Stimulated activated CD8-positive, alpha-beta memory T cell treated with anti-CD3 and anti-CD28 coated beads, Interleukin-7, amount 100 ng/mL, for 48 hours (primary cell): ENCODE results near the gene TARDBP.
A peak's percentile ranks its signal among the peaks of the same experiment; 100 is the strongest.
"Not testable (repeated sequence)": the region's sequence is repeated elsewhere in the genome, so short reads cannot be mapped to it uniquely, and the experiment has no call there.

Source experiments
- DNase-seq, 2 donors: peaks; one replicate each; pipeline ENCODE4 v3.0.0-alpha.2; 2020; ENCODE audit warnings: low read depth in 1 of 2; ENCODE audit errors: extremely low read depth in 1 of 2

The TARDBP gene

DNA sequence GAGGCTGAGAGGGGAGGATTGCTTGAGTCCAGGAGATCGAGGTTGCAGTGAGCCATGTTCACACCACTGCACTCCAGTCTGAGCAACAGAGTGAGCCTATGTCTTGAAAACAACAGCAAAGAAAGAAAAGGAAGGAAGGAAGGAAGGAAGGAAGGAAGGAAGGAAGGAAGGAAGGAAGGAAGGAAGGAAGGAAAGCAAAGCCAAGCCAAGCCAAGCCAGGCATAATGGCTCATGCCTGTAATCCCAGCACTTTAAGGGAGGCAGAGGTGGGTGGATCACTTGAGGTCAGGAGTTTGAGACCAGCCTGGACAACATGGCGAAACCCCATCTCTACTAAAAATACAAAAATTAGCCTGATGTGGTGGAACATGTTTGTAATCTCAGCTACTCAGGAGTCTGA, 20.4 kb upstream of the TARDBP start:
- not testable (repeated sequence) for DNase-seq

DNA sequence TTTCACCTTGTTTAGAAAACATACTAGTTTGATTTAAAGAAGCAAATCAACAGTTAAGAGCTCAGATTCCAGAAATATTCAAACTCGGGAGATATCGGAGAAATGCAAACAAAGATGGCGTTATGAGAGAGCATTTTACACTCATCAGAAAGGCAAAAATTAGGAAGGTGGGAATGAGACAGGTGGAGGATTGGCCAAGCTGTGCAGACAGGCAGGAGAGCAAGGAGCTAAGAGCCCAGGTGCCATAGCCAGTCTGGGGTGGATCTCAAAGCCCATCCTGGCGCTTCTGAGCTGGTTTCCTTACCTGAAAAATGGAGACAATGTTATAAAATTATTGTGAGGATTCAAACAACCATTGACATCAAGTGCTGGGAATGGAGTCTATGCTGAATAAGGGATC, 19.6 kb upstream of the TARDBP start:
- DNase-seq, result no peak

DNA sequence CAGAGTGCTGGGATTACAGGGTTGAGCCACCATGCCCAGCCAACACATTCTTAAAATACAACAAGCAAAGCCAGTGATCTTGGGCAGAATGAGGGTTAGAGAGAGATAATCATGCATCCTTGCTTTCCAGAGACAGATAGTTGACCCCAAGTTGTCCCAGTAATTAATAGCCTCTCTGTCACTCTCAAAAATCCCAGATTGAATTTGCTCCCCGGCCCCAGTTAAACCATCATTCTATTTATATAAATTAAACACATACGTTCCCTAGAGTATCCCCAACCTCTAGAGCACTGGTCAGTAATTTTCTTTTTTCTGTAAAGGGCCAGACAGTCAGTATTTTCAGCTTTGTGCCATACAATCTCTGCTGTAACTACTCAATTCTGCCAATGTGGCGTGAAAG, 16.4 kb upstream of the TARDBP start:
- DNase-seq, result no peak

DNA sequence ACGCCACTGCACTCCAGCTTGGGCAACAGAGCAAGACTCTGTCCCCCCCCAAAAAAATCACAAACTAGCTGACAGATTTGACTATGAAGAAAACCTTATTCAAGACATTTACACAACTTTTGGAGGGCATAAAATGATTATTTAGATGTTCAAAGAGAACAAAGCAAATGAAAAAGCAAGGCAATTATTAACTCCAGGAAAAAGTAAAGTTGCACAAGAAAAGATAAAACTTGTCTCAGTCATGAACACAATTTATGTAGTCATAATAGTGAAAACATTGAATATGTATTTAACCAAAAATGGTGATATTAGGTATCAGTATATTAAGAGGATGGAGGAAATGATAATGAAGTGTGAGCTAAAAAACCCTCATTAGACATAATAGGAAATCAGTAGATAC, 11.9 kb upstream of the TARDBP start:
- DNase-seq, result no peak

DNA sequence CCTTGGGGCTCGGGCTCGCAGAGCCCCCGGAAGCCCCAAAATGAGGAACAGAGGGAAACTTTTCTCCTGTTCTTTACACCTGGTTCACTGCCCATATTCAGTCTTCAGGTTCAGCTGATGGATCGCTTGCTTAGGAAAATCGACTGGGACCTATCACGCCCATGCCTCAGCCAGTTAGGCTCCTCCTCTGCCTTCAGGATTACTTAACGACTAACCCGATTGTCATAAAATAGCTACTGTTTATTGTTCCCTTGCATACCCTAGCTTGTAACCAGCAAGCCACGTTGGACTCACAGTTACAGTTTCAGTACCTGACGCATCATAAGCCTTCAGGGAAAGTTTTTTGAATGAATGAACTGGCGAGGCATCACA, 692 bp downstream of the TARDBP start:
- DNase-seq, result no peak

DNA sequence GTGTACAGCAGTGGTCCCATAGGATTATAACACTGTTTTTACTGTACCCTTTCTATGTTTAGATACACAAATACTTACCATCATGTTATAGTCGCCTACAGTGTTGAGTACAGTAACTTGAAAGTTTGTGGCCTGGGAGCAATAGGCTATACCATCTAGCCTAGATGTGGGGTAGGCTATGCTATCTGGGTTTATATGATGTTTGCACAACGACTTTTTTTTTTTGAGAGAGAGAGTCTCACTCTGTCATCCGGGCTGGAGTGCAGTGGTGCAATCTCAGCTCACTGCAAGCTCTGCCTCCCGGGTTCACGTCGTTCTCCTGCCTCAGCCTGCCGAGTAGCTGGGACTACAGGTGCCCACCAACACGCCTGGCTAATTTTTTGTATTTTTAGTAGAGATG, 6.9 kb downstream of the TARDBP start:
- DNase-seq, result not testable (repeated sequence)

DNA sequence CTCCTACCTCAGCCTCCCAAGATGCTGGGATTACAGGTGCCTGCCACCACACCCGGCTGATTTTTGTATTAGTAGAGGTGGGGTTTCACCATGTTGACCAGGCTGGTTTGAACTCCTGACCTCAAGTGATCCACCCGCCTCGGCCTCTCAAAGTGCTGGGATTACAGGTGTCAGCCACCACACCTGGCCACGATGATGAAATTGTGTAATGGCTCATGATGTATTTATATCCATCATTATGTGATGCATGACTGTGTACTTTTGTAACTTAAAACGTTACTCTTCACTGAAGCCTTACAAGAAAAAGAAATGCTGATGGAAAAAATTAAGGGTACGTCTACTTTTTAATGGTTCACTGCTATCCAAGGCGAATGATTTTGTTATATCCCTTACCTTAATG, 7.5 kb downstream of the TARDBP start:
- no peak for DNase-seq

DNA sequence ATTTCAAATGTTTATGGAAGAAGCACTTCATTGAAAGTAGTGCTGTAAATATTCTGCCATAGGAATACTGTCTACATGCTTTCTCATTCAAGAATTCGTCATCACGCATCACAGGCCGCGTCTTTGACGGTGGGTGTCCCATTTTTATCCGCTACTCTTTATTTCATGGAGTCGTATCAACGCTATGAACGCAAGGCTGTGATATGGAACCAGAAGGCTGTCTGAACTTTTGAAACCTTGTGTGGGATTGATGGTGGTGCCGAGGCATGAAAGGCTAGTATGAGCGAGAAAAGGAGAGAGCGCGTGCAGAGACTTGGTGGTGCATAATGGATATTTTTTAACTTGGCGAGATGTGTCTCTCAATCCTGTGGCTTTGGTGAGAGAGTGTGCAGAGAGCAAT, 10.7 kb downstream of the TARDBP start:
- no peak for DNase-seq

DNA sequence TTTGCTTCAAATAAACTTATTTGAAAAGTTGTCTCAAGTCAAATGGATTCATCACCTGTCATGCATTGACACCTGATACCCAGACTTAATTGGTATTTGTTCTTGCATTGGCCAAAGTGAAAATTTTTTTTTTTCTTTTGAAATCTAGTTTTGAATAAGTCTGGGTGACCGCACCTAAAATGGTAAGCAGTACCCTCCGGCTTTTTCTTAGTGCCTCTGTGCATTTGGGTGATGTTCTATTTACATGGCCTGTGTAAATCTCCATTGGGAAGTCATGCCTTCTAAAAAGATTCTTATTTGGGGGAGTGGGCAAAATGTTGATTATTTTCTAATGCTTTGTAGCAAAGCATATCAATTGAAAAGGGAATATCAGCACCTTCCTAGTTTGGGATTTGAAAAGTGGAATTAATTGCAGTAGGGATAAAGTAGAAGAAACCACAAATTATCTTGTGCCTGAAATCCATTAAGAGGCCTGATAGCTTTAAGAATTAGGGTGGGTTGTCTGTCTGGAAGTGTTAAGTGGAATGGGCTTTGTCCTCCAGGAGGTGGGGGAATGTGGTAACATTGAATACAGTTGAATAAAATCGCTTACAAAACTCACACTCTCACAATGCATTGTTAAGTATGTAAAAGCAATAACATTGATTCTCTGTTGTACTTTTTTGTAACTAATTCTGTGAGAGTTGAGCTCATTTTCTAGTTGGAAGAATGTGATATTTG, 11.9 kb downstream of the TARDBP start:
- no peak for DNase-seq

DNA sequence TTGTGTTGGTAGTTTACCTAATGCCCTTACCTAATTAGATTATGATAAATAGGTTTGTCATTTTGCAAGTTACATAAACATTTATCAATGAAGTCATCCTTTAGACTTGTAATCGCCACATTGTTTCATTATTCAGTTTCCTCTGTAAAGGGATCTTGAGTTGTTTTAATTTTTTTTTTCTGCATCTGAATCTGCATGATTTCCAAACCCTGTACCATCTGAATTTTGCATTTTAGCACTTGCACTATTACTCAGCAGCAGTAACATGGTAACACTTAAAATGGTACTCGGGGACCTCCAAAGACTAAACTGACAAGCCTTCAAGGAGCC, 12.4 kb downstream of the TARDBP start:
- DNase-seq, result no peak

DNA sequence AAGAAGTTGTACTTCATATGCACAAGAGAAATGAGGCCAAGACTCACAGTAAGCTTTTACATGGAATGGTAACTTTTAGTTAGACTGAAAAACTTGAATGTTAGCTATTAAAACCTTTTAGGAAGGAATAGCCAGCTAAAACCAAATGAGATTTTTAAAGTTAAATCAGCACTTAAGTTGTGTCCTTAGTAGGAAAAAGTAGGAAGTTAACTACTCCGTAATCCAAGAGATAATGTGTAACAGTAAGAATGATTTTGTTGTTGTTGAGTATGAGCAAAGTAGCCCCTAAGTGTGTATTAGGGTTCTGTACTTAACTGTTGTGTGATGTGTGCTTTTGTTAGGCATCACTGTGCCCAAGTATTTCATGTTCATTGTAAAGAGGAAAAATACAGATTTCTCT, 13.2 kb downstream of the TARDBP start:
- DNase-seq, result no peak

DNA sequence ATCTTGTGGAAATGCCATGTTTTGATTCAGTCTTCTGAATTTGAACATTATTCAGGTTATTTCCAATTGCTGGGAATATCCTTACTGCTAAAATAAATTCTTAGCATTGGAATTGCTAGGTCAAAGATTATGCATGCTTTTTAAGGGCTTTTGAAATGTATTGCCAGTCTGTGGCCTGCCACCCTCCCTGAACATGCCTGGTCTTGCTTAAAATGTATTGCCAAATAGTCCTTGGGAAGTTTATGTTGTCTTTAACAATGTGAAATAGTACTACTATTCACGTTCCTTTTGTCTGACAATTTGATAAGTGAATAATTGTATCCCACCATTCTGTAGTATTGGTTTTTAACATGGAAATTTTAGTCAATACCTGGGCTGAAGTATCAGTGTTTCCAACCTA, 13.6 kb downstream of the TARDBP start:
- DNase-seq, result no peak

DNA sequence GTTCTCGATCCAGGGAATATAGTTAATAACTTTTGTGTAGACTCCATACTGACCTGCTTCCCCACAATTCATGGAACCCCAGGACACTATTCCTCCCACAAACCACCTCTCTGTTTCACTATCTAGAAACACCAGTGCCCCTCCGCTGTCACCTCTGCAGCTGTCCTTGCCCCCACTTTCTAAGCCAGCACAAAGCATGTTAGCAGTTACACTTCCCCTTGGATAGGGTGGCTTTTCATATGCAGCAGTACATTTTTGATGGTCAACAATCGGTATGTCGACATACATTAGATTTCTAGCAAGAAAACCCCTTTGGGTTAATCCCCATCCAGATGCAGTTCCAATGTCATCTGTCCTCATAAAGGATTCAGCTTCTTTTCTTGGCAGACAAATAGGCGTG, 14.4 kb downstream of the TARDBP start:
- no peak for DNase-seq

DNA sequence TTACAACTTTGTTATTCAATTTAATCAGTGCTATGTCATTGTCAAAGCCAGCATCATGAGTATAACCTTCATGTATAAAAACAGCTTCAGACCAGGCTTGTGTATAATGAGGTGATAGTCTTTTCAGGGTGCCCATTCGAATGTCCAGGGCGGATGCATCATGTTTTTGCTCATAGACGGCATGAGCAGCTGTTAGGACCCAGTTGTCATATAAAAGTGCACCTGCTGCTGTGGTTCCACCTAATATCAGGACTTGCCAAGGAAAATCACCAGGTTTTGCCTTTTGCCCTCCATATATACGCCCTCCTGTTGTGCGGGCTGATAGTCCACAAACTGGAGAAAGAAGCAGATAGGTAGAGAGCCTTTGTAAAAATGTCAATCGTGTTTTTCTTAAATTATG, 14.9 kb downstream of the TARDBP start:
- no peak for DNase-seq

DNA sequence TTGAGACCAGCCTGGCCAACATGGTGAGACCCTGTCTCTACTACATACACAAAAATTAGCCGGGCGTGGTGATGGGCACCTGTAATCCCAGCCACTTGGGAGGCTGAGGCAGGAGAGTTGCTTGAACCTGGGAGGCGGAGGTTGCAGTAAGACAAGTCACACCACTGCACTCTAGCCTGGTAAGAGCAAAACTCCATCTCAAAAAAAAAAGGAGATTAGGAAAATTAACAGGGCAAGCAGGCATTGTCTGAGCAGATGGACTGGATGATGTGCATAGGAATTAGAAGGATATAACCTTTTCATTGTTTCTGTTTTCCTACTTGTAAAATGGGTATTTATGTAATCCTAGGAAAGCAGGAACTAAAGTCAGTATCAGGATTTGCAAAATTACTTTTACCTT, 15.6 kb downstream of the TARDBP start:
- DNase-seq, result no peak

DNA sequence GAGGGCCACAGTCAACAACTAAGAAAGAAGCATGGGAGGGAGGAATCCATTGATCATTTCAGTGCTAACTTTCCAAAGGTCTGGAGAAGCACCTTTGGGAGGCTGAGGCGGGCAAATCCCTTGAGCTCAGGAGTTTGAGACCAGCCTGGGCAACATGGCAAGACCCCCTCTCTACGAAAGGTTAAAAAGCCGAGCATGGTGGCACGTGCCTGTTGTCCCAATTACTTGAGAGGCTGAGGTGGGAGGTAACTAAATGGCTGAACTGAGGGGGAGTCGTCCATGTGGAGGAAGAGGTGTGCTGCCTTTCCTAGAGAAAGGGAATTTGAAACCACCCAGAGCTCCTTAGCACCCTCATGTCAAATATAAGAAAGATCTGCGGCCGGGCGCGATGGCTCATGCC, 18.4 kb downstream of the TARDBP start:
- no peak for DNase-seq

DNA sequence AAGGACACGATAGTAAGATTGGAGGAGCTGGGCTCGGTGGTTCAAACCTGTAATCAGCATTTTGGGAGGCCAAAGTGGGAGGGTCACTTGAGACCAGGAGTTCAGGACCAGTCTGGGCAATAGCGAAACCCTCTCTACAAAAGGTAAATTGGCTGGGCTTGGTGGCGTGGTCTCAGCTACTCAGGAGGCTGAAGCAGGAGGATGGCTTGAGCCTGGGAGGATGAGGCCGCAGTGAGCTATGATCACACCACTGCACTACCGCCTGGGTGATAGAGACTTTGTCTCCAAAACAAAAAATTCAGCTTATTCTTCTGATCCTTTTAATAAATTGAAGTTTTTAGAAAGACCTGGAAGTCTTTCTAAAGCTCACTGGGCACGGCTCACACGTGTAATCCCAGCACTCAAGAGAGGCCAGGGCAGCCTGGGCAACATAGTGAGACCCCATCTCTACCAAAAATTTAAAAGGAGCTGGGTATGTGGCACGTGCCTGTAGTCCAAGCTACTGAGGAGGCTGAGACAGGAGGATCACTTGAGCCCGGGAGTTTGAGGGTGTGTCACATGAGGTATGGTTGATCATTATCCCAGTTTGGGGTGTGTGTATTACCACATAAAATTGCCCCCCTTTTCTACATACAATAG, 19.3 kb downstream of the TARDBP start:
- no peak for DNase-seq

DNA sequence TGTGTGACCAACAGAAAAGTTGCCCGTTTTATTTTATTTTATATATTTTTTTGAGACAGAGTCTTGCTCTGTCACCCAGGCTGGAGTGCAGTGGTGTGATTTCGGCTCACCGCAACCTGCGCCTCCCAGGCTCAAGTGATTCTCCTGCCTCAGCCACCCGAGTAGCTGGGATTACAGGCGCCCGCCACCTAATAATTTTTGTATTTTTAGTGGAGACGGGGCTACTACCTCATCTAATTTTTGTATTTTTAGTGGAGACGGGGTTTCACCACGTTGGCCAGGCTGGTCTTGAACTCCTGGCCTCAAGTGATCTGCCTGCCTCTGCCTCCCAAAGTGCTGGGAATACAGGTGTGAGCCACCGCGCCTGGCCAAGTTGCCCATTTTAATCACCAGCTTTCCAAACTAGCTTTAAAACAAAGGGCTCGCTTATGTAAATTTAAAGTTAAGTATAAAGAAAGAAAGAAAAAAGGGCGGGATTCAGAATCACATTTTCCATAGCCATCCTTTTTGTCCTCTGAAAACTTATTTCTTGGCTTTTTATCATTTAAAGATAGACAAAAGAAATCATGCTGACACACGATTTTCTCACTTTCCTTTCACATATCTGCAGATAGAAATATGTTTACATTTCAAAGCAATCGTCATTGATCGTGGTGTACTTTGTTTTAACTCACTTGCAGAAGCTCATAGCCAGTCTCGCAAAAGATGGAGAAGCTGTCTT, 24.7 kb downstream of the TARDBP start:
- DNase-seq, result not testable (repeated sequence)

DNA sequence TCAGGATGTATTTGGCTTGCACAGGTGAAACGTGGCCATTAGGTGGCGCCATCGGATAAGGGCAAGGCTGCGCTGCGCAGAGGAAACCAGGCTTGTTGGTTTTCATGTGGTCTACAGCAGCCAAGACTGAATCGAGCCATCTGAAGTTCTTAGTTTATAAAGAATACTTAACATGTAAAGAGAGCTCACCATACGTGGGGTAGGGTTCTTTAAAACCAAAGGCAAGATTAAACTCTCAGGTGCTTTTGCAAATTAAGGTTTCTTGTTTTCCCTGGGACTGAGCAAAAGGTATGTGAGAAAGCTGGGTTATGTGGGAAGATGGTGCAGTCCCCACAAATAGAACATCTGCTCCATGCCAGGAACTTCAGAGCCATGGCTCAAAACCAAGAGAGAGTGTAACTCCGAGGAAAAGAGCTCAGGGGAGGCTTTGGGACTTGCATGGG, 25.3 kb downstream of the TARDBP start:
- DNase-seq, result peak; percentile 69 to 76

DNA sequence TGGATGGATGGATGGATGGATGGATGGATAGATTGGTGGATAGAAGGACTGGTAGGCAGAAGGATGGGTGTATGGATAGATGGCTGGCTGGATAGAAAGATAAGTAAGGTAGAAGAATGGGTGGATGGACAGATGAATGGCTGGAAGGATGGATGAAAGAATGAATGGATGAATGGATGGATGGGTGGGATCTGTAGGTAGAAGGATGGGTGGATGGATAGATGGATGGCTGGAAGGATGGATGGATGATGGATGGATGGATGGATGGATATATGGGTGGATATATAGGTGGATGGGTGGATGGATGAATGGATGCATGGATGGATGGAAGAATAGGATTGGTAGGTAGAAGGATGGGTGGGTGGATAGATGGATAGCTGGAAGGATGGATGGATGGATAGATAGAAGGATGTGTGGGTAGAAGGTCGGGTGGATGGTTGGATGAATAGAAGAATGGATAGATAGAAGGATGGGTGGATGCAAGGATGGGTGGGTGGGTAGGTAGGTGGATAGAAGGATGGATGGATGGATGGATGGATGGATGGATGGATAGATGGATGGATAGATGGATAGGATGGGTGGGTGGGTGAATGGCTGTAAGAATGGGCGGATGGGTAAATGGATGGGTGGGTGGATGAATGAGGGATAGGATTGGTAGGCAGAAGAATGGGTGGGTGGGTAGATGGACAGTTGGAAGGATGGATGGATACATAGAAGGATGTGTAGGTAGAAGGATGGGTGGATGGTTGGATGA, 27.1 kb downstream of the TARDBP start:
- DNase-seq, result no peak

DNA sequence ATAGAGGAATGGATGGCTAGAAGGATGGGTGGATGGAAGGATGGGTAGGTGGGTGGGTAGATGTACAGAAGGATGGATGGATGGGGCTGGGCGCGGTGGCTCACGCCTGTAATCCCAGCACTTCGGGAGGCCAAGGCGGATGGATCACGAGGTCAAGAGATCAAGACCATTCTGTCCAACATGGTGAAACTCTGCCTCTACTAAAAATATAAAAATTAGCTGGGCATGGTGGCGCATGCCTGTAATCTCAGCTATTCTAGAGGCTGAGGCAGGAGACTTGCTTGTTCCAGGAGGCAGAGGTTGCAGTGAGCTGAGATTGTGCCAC, 27.6 kb downstream of the TARDBP start:
- not testable (repeated sequence) for DNase-seq

DNA sequence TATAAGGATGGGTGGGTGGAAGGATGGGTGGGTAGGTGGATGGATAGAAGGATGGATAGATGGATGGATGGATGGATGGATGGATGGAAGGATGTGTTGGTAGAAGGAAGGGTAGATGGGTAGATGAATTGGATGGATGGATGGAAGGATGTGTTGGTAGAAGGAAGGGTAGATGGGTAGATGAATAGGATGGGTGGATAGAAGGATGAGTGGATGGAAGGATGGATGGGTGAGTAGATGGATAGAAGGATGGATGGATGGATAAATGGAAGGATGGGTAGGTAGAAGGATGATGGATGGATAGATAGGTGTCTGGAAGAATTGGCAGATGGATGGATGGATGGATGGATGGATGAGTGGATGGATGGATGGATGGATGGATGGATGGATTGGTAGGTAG, 28.6 kb downstream of the TARDBP start:
- no peak for DNase-seq
